ENCODE data around the gene TRPM8.
A peak's percentile ranks its signal among the peaks of the same experiment; 100 is the strongest.

Gene TRPM8

GRCh38 chr2:234003972-234004617, 86.9 kb downstream of the TRPM8 start:
- no peak for DNase-seq

GRCh38 chr2:234005126-234005525, 88.0 kb downstream of the TRPM8 start:
- no peak for DNase-seq

- DNase-seq: no peak
These were observed 89.3 kb downstream of the TRPM8 start for GRCh38 chr2:234006501-234006900.

GRCh38 chr2:234014427-234014826, 97.3 kb downstream of the TRPM8 start:
- no peak for DNase-seq

GRCh38 chr2:234015861-234016260, 98.7 kb downstream of the TRPM8 start:
- no peak for DNase-seq

- no peak for DNase-seq
These were observed 102.7 kb downstream of the TRPM8 start for GRCh38 chr2:234019896-234020295.

- no peak for DNase-seq
These were observed 103.2 kb downstream of the TRPM8 start for GRCh38 chr2:234020332-234020731.

GRCh38 chr2:234022424-234022823, 105.3 kb downstream of the TRPM8 start:
- no peak for DNase-seq

- no peak for DNase-seq
These were observed 107.1 kb downstream of the TRPM8 start for GRCh38 chr2:234024304-234024703.

GRCh38 chr2:234025466-234025865, 108.3 kb downstream of the TRPM8 start:
- peak; percentile 18 for DNase-seq

- no peak for DNase-seq
These were observed 108.8 kb downstream of the TRPM8 start for GRCh38 chr2:234025891-234026401.

GRCh38 chr2:234026693-234027254, 109.6 kb downstream of the TRPM8 start:
- no peak for DNase-seq

- DNase-seq: no peak
These were observed 110.5 kb downstream of the TRPM8 start for GRCh38 chr2:234027641-234028040.

GRCh38 chr2:234029150-234029733, 112.1 kb downstream of the TRPM8 start:
- DNase-seq: no peak

- no peak for DNase-seq
These were observed 114.0 kb downstream of the TRPM8 start for GRCh38 chr2:234031207-234031606.

GRCh38 chr2:234032279-234032856, 115.2 kb downstream of the TRPM8 start:
- peak; percentile 25 for DNase-seq

- no peak for DNase-seq
These were observed 116.0 kb downstream of the TRPM8 start for GRCh38 chr2:234033174-234033573.

- DNase-seq: no peak
These were observed 116.7 kb downstream of the TRPM8 start for GRCh38 chr2:234033885-234034284.

- no peak for DNase-seq
These were observed 121.1 kb downstream of the TRPM8 start for GRCh38 chr2:234038076-234038802.

- no peak for DNase-seq
These were observed 127.0 kb downstream of the TRPM8 start for GRCh38 chr2:234044157-234044556.

GRCh38 chr2:234046521-234046920, 129.3 kb downstream of the TRPM8 start:
- DNase-seq: no peak

GRCh38 chr2:234047361-234047760, 130.2 kb downstream of the TRPM8 start:
- DNase-seq: no peak

GRCh38 chr2:234048049-234048448, 130.9 kb downstream of the TRPM8 start:
- DNase-seq: no peak

All from CD4-positive, alpha-beta T cell treated with Interferon gamma for 1 hour (primary cell).